ENCODE results near the gene SPAG16.

GRCh38 chr2:214108598-214108997, 824.3 kb downstream of the SPAG16 start:
- TF ChIP-seq EZH2phosphoT487 (IDR thresholded peaks at IDR 0.05; ENCODE audit: insufficient read depth, low read depth) (no peak), EZH2 (IDR thresholded peaks at IDR 0.05; ENCODE audit: insufficient read depth, poor library complexity, severe bottlenecking) (no peak)

Measured in GM23248 (cell line).